Fibroblast of mammary gland (primary cell): ENCODE measurements around the gene TMC1.

Source experiments
- DNase-seq: peaks from one replicate; pipeline ENCODE4 v3.0.0-alpha.2; 2010; ENCODE audit warnings: low read depth
- H3K4me3 ChIP-seq: 2 replicates; pipeline ENCODE4 v1.5.1; 2011; ENCODE audit warnings: low read depth, mild to moderate bottlenecking, low read length, moderate library complexity; ENCODE audit not compliant: control insufficient read depth
- CTCF ChIP-seq: conservative IDR thresholded peaks from 2 replicates; pipeline ENCODE4 v1.5.1; 2011; ENCODE audit warnings: low read depth, low read length, inconsistent platforms; ENCODE audit not compliant: control insufficient read depth, insufficient read depth

The TMC1 gene

GRCh38 chr9:72753266-72753893, 232.0 kb downstream of the TMC1 start:
- no peak overlapping the region for H3K4me3 ChIP-seq
- peak; percentile 30 for TF ChIP-seq CTCF
- peak; percentile 13 for DNase-seq

- no peak for TF ChIP-seq CTCF
- no peak for DNase-seq
- H3K4me3 ChIP-seq = no peak overlapping the region
These were observed 234.4 kb downstream of the TMC1 start for GRCh38 chr9:72755836-72756235.

GRCh38 chr9:72758944-72759343, 237.5 kb downstream of the TMC1 start:
- H3K4me3 ChIP-seq = no peak overlapping the region
- DNase-seq = no peak
- TF ChIP-seq CTCF = no peak

- no peak for DNase-seq
- no peak overlapping the region for H3K4me3 ChIP-seq
- no peak for TF ChIP-seq CTCF
These were observed 241.6 kb downstream of the TMC1 start for GRCh38 chr9:72763022-72763421.

GRCh38 chr9:72769546-72769945, 248.1 kb downstream of the TMC1 start:
- no peak for DNase-seq
- H3K4me3 ChIP-seq = no peak overlapping the region
- TF ChIP-seq CTCF = no peak

DNA sequence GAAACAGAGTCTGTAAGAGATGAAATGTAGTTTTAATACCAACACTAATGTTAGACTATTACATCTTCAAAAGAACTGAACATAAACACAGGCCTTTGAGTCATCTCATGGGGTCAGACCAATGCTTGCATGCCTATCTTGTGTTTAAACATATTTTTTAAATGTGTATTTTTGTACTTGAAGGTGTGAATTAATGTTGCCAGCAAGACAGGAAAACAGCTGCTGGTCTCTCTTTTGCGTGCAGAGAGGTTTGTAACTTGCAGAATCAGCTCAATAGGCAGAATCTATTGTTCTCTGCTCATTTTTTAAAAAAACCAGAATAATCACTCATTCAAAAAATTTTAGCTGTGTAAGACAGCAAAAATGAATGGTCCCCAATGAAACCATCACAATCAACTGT, 251.3 kb downstream of the TMC1 start:
- H3K4me3 ChIP-seq = no peak overlapping the region
- TF ChIP-seq CTCF = no peak
- no peak for DNase-seq

GRCh38 chr9:72773570-72773969, 252.2 kb downstream of the TMC1 start:
- DNase-seq = no peak
- no peak for TF ChIP-seq CTCF
- H3K4me3 ChIP-seq = no peak overlapping the region
